NB4 (cell line): ENCODE data around the gene LIPG.
"Not testable (repeated sequence)": the region's sequence is repeated elsewhere in the genome, so short reads cannot be mapped to it uniquely, and the experiment has no call there.

Experiments
- DNase-seq: peaks from one replicate; pipeline ENCODE4 v3.0.0; 2010; ENCODE audit warnings: low read depth
- H3K4me3 ChIP-seq: one replicate; pipeline ENCODE4 v1.5.1; 2011; ENCODE audit warnings: mild to moderate bottlenecking, low read depth, low read length, moderate library complexity
- CTCF ChIP-seq: IDR thresholded peaks from one replicate; pipeline ENCODE4 v1.5.1; 2012; ENCODE audit warnings: low read depth, low read length
- MYC ChIP-seq: IDR thresholded peaks from 2 replicates; pipeline ENCODE4 v1.6.1; 2011; ENCODE audit warnings: low read depth, low read length
- POLR2A ChIP-seq: IDR thresholded peaks from 2 replicates; pipeline ENCODE4 v1.6.1; 2011; ENCODE audit warnings: mild to moderate bottlenecking; ENCODE audit not compliant: insufficient read length; ENCODE audit errors: extremely low read depth
- TF ChIP-seq, protein P1 (sequence below): IDR thresholded peaks from 2 replicates; pipeline ENCODE4 v1.6.1; 2011; ENCODE audit warnings: low read depth, low read length

The LIPG gene

GRCh38 chr18:49561289-49562193, at the start of gene LIPG:
LIPG (plus strand) TSS chr18:49562057; CDS start chr18:49562309, 252 bp downstream.
- no peak within 1 kb of the TSS for H3K4me3 ChIP-seq
- peak; percentile 41 for DNase-seq

DNA sequence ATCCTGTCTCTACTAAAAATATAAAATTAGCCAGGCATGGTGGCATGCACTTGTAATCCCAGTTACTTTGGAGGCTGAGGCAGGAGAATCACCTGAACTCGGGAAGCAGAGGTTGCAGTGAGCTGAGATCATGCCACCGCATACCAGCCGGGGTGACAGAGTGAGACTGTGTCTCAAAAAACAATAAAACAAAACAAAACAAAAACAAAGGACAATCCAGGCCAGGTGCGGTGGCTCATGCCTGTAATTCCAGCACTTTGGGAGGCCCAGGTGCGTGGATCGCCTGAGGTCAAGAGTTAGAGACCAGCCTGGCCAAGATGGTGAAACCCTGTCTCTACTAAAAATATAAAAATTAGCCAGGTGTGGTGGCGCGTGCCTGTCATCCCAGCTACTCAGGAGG, 49.0 kb upstream of the LIPG start:
- not testable (repeated sequence) for DNase-seq, H3K4me3 ChIP-seq

More at GRCh38 chr18:49561289-49562193, at the start of gene LIPG:
- TF ChIP-seq CTCF (no peak), POLR2A (no peak), MYC (no peak)
- TF ChIP-seq, protein P1, sequence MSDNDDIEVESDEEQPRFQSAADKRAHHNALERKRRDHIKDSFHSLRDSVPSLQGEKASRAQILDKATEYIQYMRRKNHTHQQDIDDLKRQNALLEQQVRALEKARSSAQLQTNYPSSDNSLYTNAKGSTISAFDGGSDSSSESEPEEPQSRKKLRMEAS = no peak

DNA sequence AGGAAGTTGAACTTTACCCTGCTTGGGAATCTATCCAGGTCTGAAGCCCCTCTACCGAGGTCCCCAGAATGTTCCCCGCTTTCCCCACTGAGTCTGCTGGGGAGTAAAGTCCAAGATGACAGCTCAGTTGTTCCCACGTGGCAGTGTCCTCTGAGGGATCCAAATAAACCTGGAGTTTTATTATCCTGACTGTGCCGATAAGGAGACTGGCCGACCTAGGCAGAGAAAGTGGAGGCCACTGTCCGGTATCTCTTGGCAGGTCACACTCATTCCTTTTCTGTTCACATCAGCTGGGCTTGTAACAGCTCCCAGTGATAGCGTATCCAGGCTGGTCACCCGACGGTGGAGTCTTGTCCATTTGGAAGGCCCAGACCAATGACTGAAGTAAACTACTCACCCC, 47.3 kb upstream of the LIPG start:
- DNase-seq = no peak
- no peak overlapping the region for H3K4me3 ChIP-seq
- TF ChIP-seq POLR2A (no peak), MYC (no peak), CTCF (no peak)
- TF ChIP-seq, protein P1 = no peak

DNA sequence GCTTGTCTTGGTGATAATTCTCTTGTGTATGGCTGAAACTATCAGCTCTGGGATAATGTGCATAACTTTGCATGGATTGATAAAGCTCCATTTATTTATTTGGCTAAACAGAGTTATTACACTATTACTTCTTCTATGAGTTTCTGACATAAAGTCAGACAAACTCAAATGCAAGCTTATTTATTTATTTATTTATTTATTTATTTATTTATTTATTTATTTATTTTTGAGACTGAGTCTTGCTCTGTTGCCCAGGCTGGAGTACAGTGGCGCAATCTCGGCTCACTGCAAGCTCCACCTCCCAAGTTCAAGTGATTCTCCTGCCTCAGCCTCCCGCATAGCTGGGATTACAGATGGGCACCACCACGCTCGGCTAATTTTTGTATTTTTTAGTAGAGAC, 46.9 kb upstream of the LIPG start:
- not testable (repeated sequence) for DNase-seq, H3K4me3 ChIP-seq

DNA sequence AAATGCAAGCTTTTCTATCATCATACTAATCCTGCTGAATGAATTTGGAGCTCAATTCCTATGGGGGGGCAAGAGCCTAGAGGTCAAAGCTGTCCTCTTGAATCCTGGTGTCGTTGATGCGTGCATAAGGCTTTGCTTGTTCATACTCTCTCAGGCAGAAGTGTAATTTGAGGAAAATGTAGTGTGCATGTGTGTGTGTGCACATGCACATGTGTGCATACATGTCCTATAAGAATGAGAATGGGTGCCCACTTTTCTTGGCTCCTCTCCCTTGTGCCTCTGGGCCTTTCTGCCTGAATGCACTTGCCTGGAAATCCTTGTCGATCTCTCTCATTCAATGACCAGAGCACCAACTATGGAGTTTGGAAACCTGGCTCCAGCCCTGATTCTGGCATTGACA, 46.3 kb upstream of the LIPG start:
- TF ChIP-seq, protein P1 = no peak
- no peak for DNase-seq
- no peak overlapping the region for H3K4me3 ChIP-seq

GRCh38 chr18:49517483-49517882, 44.4 kb upstream of the LIPG start:
- H3K4me3 ChIP-seq = no peak overlapping the region
- no peak for DNase-seq
- TF ChIP-seq CTCF (no peak), MYC (no peak), POLR2A (no peak)
- TF ChIP-seq, protein P1 = no peak

GRCh38 chr18:49519101-49519971, 42.5 kb upstream of the LIPG start:
- DNase-seq = no peak
- H3K4me3 ChIP-seq = no peak overlapping the region
- TF ChIP-seq CTCF = no peak
- no peak for TF ChIP-seq POLR2A
- TF ChIP-seq MYC = no peak
- TF ChIP-seq, protein P1 = no peak
